Thymus (tissue), 14 donors: Measurements from ENCODE around the gene MOCS3. TPM values are rescaled to one million over a fixed set of nuclear protein-coding genes. Genes with fewer than 3 reads are reported as not detected.

ENCODE experiments used
- DNase-seq, 9 donors: peaks; one replicate each; pipeline ENCODE4 v3.0.0-alpha.2; 2013; ENCODE audit warnings: low spot score in 9 of 9, low read depth in 6 of 9, missing footprints in 1 of 9
- H3K27ac ChIP-seq, 2 donors: one replicate each; pipeline ENCODE4 v1.5.1; 2013; ENCODE audit warnings: control low read depth in 1 of 2, low read depth in 1 of 2, low read length in 1 of 2, mild to moderate bottlenecking in 1 of 2, moderate library complexity in 1 of 2
- H3K27me3 ChIP-seq, 2 donors: one replicate each; pipeline ENCODE4 v1.5.1; 2013; ENCODE audit warnings: low read length in 1 of 2; ENCODE audit not compliant: control insufficient read depth in 2 of 2, insufficient read depth in 1 of 2
- H3K36me3 ChIP-seq, 2 donors: one replicate each; pipeline ENCODE4 v1.5.1; 2013; ENCODE audit warnings: low read length in 1 of 2, mild to moderate bottlenecking in 1 of 2, moderate library complexity in 1 of 2; ENCODE audit not compliant: control insufficient read depth in 2 of 2, insufficient read depth in 2 of 2
- H3K4me1 ChIP-seq, 2 donors: one replicate each; pipeline ENCODE4 v1.5.1; 2013; ENCODE audit warnings: low read length in 2 of 2; ENCODE audit not compliant: control insufficient read depth in 2 of 2, insufficient read depth in 2 of 2
- H3K4me3 ChIP-seq, 2 donors: one replicate each; pipeline ENCODE4 v1.5.1; 2013; ENCODE audit warnings: low read length in 2 of 2, control low read depth in 1 of 2, mild to moderate bottlenecking in 1 of 2
- H3K9me3 ChIP-seq, 2 donors: one replicate each; pipeline ENCODE4 v1.5.1; 2013; ENCODE audit warnings: low read length in 1 of 2, mild to moderate bottlenecking in 1 of 2; ENCODE audit not compliant: control insufficient read depth in 2 of 2, insufficient read depth in 1 of 2
- WGBS: extraction: QIAGEN DNeasy Blood & Tissue Kit; methylation state at CpG from one replicate; pipeline ENCODE4 v1.1.7; 2013; 5-methylcytosine and 5-hydroxymethylcytosine counted together
- long read RNA-seq, 10 donors: transcript quantifications; one replicate each; lab custom pipeline, GENCODE V29; 2026
- polyA plus RNA-seq: library from polyadenylated mRNA; stranded (reverse); fragments of 200-250 nt; gene quantifications from one replicate; pipeline ENCODE4 v1.2.3, GENCODE V29; 2013
- total RNA-seq: library from RNA; stranded (reverse); fragments of 120-200 nt; gene quantifications from one replicate; pipeline ENCODE4 v1.2.4, GENCODE V29; 2013
- donor health status: healthy.

The MOCS3 gene, protein sequence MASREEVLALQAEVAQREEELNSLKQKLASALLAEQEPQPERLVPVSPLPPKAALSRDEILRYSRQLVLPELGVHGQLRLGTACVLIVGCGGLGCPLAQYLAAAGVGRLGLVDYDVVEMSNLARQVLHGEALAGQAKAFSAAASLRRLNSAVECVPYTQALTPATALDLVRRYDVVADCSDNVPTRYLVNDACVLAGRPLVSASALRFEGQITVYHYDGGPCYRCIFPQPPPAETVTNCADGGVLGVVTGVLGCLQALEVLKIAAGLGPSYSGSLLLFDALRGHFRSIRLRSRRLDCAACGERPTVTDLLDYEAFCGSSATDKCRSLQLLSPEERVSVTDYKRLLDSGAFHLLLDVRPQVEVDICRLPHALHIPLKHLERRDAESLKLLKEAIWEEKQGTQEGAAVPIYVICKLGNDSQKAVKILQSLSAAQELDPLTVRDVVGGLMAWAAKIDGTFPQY
- 3.4 TPM for total RNA-seq
- polyA plus RNA-seq, result 3.7 TPM
- long read RNA-seq, donor 1, full-length matches to known transcripts, result 1 of 1 reads
- long read RNA-seq, donor 1, partial matches to known transcripts, result 0 of 1 reads
- long read RNA-seq, donor 1, other reads (novel, unspliced or antisense), result 0 of 1 reads
- long read RNA-seq, donor 2, full-length matches to known transcripts, result 25 of 25 reads
- long read RNA-seq, donor 2, partial matches to known transcripts, result 0 of 25 reads
- long read RNA-seq, donor 2, other reads (novel, unspliced or antisense), result 0 of 25 reads
- long read RNA-seq, donor 3, full-length matches to known transcripts, result 15 of 15 reads
- long read RNA-seq, donor 3, partial matches to known transcripts, result 0 of 15 reads
- long read RNA-seq, donor 3, other reads (novel, unspliced or antisense), result 0 of 15 reads
- long read RNA-seq, donor 4, full-length matches to known transcripts, result 8 of 8 reads
- long read RNA-seq, donor 4, partial matches to known transcripts, result 0 of 8 reads
- long read RNA-seq, donor 4, other reads (novel, unspliced or antisense), result 0 of 8 reads
- long read RNA-seq, donor 5, full-length matches to known transcripts, result 15 of 15 reads
- long read RNA-seq, donor 5, partial matches to known transcripts, result 0 of 15 reads
- long read RNA-seq, donor 5, other reads (novel, unspliced or antisense), result 0 of 15 reads
- long read RNA-seq, donor 6, full-length matches to known transcripts, result 12 of 12 reads
- long read RNA-seq, donor 6, partial matches to known transcripts, result 0 of 12 reads
- long read RNA-seq, donor 6, other reads (novel, unspliced or antisense), result 0 of 12 reads
- long read RNA-seq, donor 7, full-length matches to known transcripts, result 7 of 7 reads
- long read RNA-seq, donor 7, partial matches to known transcripts, result 0 of 7 reads
- long read RNA-seq, donor 7, other reads (novel, unspliced or antisense), result 0 of 7 reads
- long read RNA-seq, donor 8, full-length matches to known transcripts, result 10 of 10 reads
- long read RNA-seq, donor 8, partial matches to known transcripts, result 0 of 10 reads
- long read RNA-seq, donor 8, other reads (novel, unspliced or antisense), result 0 of 10 reads
- long read RNA-seq, donor 9, full-length matches to known transcripts, result 6 of 6 reads
- long read RNA-seq, donor 9, partial matches to known transcripts, result 0 of 6 reads
- long read RNA-seq, donor 9, other reads (novel, unspliced or antisense), result 0 of 6 reads
- long read RNA-seq, donor 10, full-length matches to known transcripts, result 7 of 7 reads
- long read RNA-seq, donor 10, partial matches to known transcripts, result 0 of 7 reads
- long read RNA-seq, donor 10, other reads (novel, unspliced or antisense), result 0 of 7 reads

DNA sequence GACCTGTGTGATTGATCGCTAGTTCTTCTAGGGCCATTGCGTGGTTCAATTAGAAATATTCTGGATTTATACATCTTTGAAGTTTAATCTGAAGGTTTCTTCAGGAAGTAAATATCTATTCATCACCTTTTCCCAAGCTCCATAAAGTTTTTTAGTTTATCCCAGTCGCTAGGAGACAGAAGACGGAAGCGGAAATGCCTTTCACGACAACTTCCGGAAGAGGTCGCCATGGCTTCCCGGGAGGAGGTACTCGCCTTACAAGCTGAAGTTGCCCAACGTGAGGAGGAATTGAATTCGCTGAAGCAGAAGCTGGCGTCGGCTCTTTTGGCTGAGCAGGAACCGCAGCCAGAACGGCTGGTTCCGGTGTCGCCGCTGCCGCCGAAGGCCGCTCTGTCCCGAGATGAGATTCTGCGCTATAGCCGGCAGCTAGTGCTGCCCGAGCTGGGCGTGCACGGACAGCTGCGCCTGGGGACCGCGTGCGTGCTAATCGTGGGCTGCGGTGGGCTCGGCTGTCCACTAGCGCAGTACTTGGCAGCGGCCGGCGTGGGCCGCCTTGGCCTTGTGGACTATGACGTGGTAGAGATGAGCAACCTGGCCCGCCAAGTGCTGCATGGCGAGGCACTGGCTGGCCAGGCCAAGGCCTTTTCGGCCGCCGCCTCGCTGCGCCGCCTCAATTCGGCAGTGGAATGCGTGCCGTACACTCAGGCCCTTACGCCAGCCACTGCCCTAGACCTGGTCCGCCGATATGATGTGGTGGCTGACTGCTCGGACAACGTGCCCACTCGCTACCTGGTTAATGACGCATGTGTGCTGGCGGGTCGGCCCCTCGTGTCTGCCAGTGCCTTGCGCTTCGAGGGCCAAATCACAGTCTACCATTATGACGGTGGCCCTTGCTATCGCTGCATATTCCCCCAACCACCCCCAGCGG lies at the start of gene MOCS3:
TSS of gene MOCS3 (plus strand) at position 204 of the 928 bp plus-strand sequence. CDS start at position 229, 25 bp downstream.
- Histone ChIP-seq H3K4me3 (peak within 1 kb of the TSS; percentile 96 to 98), H3K9me3 (no peaks in the 10 kb centered on the region), H3K4me1 (peaks cover 20 to 23% of the 10 kb centered on the region in 2 donors), H3K36me3 (peaks cover 0 to 8% of the 10 kb centered on the region in 2 donors), H3K27me3 (no peaks in the 10 kb centered on the region), H3K27ac (peak within 1 kb of the TSS; percentile 85)
- DNase-seq, result peak in 8 of 9 donors; percentile 82 to 96 (median 92)
- 2% methylated on average over 67 of the region's 67 CpGs for WGBS

GRCh38 chr20:50909413-50909812 lies 49.2 kb upstream of the MOCS3 start:
- H3K4me1 ChIP-seq, result no peaks in the 10 kb centered on the region
- no peak overlapping the region for H3K27ac ChIP-seq
- WGBS, result 96% methylated on average over 3 of the region's 3 CpGs
- DNase-seq, result no peak
- no peaks in the 10 kb centered on the region for H3K9me3 ChIP-seq
- peaks cover 10 to 20% of the 10 kb centered on the region in 2 donors for H3K36me3 ChIP-seq
- H3K27me3 ChIP-seq, result no peaks in the 10 kb centered on the region
- H3K4me3 ChIP-seq, result no peak overlapping the region

- H3K4me1 ChIP-seq, result no peaks in the 10 kb centered on the region
- no peaks in the 10 kb centered on the region for H3K27me3 ChIP-seq
- H3K9me3 ChIP-seq, result no peaks in the 10 kb centered on the region
- H3K27ac ChIP-seq, result no peak overlapping the region
- no peak for DNase-seq
- peaks cover 13 to 23% of the 10 kb centered on the region in 2 donors for H3K36me3 ChIP-seq
- WGBS, result 94% methylated on average over 3 of the region's 3 CpGs
- no peak overlapping the region for H3K4me3 ChIP-seq
Observed at GRCh38 chr20:50911030-50911429, 47.6 kb upstream of the MOCS3 start.

- Histone ChIP-seq H3K27ac (no peak overlapping the region), H3K4me3 (no peak overlapping the region), H3K4me1 (no peaks in the 10 kb centered on the region), H3K9me3 (no peaks in the 10 kb centered on the region), H3K27me3 (no peaks in the 10 kb centered on the region), H3K36me3 (peaks cover 13 to 30% of the 10 kb centered on the region in 2 donors)
- 91% methylated on average over 1 of the region's 1 CpG for WGBS
- no peak for DNase-seq
Observed at GRCh38 chr20:50911716-50912115, 46.9 kb upstream of the MOCS3 start.

DNA sequence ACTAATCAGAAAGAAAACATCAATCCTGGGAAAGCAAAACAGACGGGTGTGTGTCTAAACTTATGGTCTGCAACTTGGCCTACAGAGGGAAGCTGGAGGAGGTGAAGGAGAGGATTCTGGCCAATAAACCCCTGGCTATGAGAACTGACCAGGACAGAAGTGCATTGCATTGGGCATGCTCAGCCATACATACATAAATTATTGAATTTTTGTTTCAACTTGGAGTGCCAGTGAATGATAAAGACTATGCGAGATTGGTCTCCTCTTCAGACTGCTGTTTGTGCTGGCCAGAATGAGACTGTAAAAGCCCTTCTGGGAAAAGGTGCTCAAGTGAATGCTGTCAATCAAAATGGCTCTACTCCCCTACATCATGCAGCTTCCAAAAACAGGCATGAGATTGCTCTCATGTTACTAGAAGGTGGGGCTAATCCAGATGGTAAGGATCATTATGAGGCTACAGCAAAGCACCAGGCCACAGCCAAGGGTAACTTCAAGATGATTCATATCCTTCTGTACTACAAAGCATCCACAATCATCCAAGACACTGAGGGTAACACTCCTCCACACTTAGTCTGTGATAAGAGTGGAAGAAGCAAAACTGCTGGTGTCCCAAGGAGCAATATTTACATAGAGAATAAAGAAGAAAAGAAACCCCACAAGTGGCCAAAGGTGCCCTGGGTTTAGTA lies 44.8 kb upstream of the MOCS3 start:
- Histone ChIP-seq H3K4me3 (no peak overlapping the region), H3K27ac (no peak overlapping the region), H3K27me3 (no peaks in the 10 kb centered on the region), H3K4me1 (no peaks in the 10 kb centered on the region), H3K36me3 (peaks cover 9 to 29% of the 10 kb centered on the region in 2 donors), H3K9me3 (no peaks in the 10 kb centered on the region)
- WGBS, result 90% methylated on average over 2 of the region's 2 CpGs
- no peak for DNase-seq

DNA sequence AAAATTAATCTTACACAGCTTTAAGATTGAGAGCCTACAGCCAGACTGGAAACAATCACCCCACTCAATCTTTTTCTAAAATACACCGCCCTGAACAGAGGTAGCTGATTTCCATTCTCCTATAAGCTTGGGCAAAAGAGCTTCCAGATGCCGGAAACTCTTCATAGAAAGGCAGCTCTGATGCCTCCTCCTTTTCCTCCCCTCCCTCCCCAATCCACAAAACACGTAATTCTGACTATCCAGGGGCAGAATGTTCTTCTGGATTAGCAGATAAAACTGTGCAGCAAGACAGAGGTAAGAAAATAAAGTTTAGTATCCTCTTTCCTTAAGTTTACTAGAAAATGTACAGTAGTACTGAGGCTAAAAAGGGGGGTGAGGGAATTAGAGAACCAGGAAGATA lies 43.2 kb upstream of the MOCS3 start:
- Histone ChIP-seq H3K4me1 (no peaks in the 10 kb centered on the region), H3K4me3 (no peak overlapping the region), H3K9me3 (no peaks in the 10 kb centered on the region), H3K27ac (no peak overlapping the region), H3K36me3 (peaks cover 6 to 34% of the 10 kb centered on the region in 2 donors), H3K27me3 (no peaks in the 10 kb centered on the region)
- 85% methylated on average over 3 of the region's 3 CpGs for WGBS
- no peak for DNase-seq

GRCh38 chr20:50916257-50916656 lies 42.4 kb upstream of the MOCS3 start:
- DNase-seq, result no peak
- WGBS, result 81% methylated on average over 5 of the region's 5 CpGs
- H3K4me3 ChIP-seq, result no peak overlapping the region
- no peak overlapping the region for H3K27ac ChIP-seq
- H3K36me3 ChIP-seq, result peaks cover 6 to 34% of the 10 kb centered on the region in 2 donors
- no peaks in the 10 kb centered on the region for H3K27me3 ChIP-seq
- H3K4me1 ChIP-seq, result no peaks in the 10 kb centered on the region
- no peaks in the 10 kb centered on the region for H3K9me3 ChIP-seq
